A549 (cell line): Measurements from ENCODE around the gene MEAK7. TPM values are rescaled to one million over a fixed set of nuclear protein-coding genes. Genes with fewer than 3 reads are reported as not detected.

Source experiments
- ATAC-seq, 2 experiments: fragments of 200-7000 bp in 1 of 2; fragments of >200 bp in 1 of 2; cut with Nextera tagmentation in 1 of 2; cut with Tn5 transposase in 1 of 2; 3 replicates each; pipeline versions ENCODE4 v1.8.0 to v1.9.1; 2018 to 2020; ENCODE audit warnings: mild to moderate bottlenecking in 1 of 2, moderate library complexity in 1 of 2
- CTCF ChIA-PET: fragments of 300-600 bp; sonication (Branson Sonifier 250); formaldehyde crosslinking; extraction: SDS; loops from one replicate; lab custom pipeline; 2021; ENCODE audit warnings: antibody characterized with exemption, inconsistent platforms; lab: Yijun Ruan, JAX
- POLR2A ChIA-PET: fragments of 350-600 bp; formaldehyde crosslinking; extraction: SDS; loops from one replicate; lab custom pipeline; 2021; ENCODE audit warnings: antibody characterized with exemption, inconsistent platforms; lab: Yijun Ruan, JAX
- DNase-seq, 2 experiments: peaks; one replicate each; pipeline versions ENCODE4 v3.0.0 to v3.0.0-alpha.2; 2011 to 2016; ENCODE audit warnings: low read depth in 1 of 2, low spot score in 1 of 2
- FAIRE-seq: peaks from 2 replicates; lab custom pipeline; 2011; peaks lifted over from hg19 to GRCh38; lab: Jason Lieb, UNC
- H3K27ac ChIP-seq, 2 experiments: fragments of >200 bp; sonication (Bioruptor Twin); formaldehyde crosslinking; 3 replicates each; pipeline ENCODE4 v1.5.1; 2016 to 2017
- H3K4me1 ChIP-seq: fragments of >200 bp; sonication (Bioruptor Twin); formaldehyde crosslinking; 3 replicates; pipeline ENCODE4 v1.6.1; 2016
- H3K4me2 ChIP-seq: fragments of >200 bp; sonication (Bioruptor Twin); formaldehyde crosslinking; 3 replicates; pipeline ENCODE4 v1.6.1; 2016
- H3K4me3 ChIP-seq: fragments of >200 bp; sonication (Bioruptor Twin); formaldehyde crosslinking; 3 replicates; pipeline ENCODE4 v1.5.1; 2016
- H3K9me3 ChIP-seq: fragments of >200 bp; sonication (Bioruptor Twin); formaldehyde crosslinking; 3 replicates; pipeline ENCODE4 v1.6.1; 2016
- CHD4 ChIP-seq: fragments of 200-600 bp; sonication (generic); IDR thresholded peaks from 2 replicates; pipeline ENCODE4 v1.6.1; 2016; ENCODE audit warnings: antibody characterized with exemption, mild to moderate bottlenecking, borderline replicate concordance
- EP300 ChIP-seq, 2 experiments: fragments of >200 bp; sonication (Bioruptor Twin); formaldehyde crosslinking; IDR thresholded peaks; 2 replicates in 1 of 2; 3 replicates in 1 of 2; pipeline ENCODE4 v1.6.1; 2016 to 2017
- FOSL2 ChIP-seq, 2 experiments: fragments of 450-650 bp in 1 of 2; fragments of >200 bp in 1 of 2; sonication (Bioruptor Twin) in 1 of 2; formaldehyde crosslinking; IDR thresholded peaks; 2 replicates each; pipeline versions ENCODE4 v1.5.0 to v1.6.1; 2016 to 2020; ENCODE audit warnings: mild to moderate bottlenecking in 1 of 2, moderate library complexity in 1 of 2
- FOXS1 ChIP-seq: fragments of 250-450 bp; sonication (Bioruptor Pico); IDR thresholded peaks from 2 replicates; pipeline ENCODE4 v1.5.0; 2020; ENCODE audit warnings: mild to moderate bottlenecking, moderate library complexity
- HEYL ChIP-seq: fragments of 250-450 bp; sonication (Bioruptor Pico); IDR thresholded peaks from 2 replicates; pipeline ENCODE4 v1.8.0; 2021; ENCODE audit warnings: mild to moderate bottlenecking, moderate library complexity
- HOXA7 ChIP-seq: fragments of 250-450 bp; sonication (Bioruptor Pico); IDR thresholded peaks from 2 replicates; pipeline ENCODE4 v1.5.0; 2020; ENCODE audit warnings: mild to moderate bottlenecking, moderate library complexity
- HOXB13 ChIP-seq: fragments of 250-450 bp; sonication (Bioruptor Pico); IDR thresholded peaks from 2 replicates; pipeline ENCODE4 v1.5.0; 2020; ENCODE audit warnings: low read depth, mild to moderate bottlenecking, moderate library complexity
- KDM1A ChIP-seq: fragments of 200-600 bp; sonication (generic); IDR thresholded peaks from 2 replicates; pipeline ENCODE4 v1.6.1; 2016; ENCODE audit warnings: low read depth, mild to moderate bottlenecking
- MAZ ChIP-seq: fragments of 150-350 bp; IDR thresholded peaks from 2 replicates; pipeline ENCODE4 v1.6.1; 2014; ENCODE audit warnings: antibody characterized with exemption, low read depth, low read length, borderline replicate concordance
- NFE2L2 ChIP-seq: fragments of 150-350 bp; conservative IDR thresholded peaks from 2 replicates; pipeline ENCODE4 v1.6.1; 2014; ENCODE audit warnings: low read length
- NPAS2 ChIP-seq: fragments of 250-450 bp; sonication (Bioruptor Pico); IDR thresholded peaks from 2 replicates; pipeline ENCODE4 v1.8.0; 2022; ENCODE audit warnings: mild to moderate bottlenecking, moderate library complexity, borderline replicate concordance
- RARB ChIP-seq: fragments of 250-450 bp; sonication (Bioruptor Pico); IDR thresholded peaks from 2 replicates; pipeline ENCODE4 v1.8.0; 2021; ENCODE audit warnings: mild to moderate bottlenecking, moderate library complexity
- RCOR1 ChIP-seq: fragments of 150-350 bp; IDR thresholded peaks from 2 replicates; pipeline ENCODE4 v1.6.1; 2014; ENCODE audit warnings: antibody characterized with exemption, low read length, low read depth
- RFX5 ChIP-seq: fragments of 450-650 bp; IDR thresholded peaks from 2 replicates; pipeline ENCODE4 v1.7.1; 2014; ENCODE audit warnings: antibody characterized with exemption, mild to moderate bottlenecking, moderate library complexity
- TP53 ChIP-seq: fragments of 250-450 bp; sonication (Bioruptor Pico); IDR thresholded peaks from 2 replicates; pipeline ENCODE4 v1.5.0; 2021; ENCODE audit warnings: mild to moderate bottlenecking, moderate library complexity
- ZFP36 ChIP-seq: fragments of 450-650 bp; IDR thresholded peaks from 2 replicates; pipeline ENCODE4 v1.6.1; 2014; ENCODE audit warnings: borderline replicate concordance; ENCODE audit not compliant: partially characterized antibody
- WGBS: methylation state at CpG from one replicate; pipeline ENCODE4 v1.1.6; 2017; ENCODE audit errors: missing lambda C conversion rate; 5-methylcytosine and 5-hydroxymethylcytosine counted together
- polyA plus RNA-seq, 4 experiments: library from polyadenylated mRNA; depleted of rRNA in 3 of 4; stranded (reverse); fragments of >200 nt; fragmentation: RNase III in 1 of 4; extraction: RNeasy Plus Mini Kit Qiagen cat#74134 plus additional on column Dnase treatment in 1 of 4; gene quantifications; 2 replicates in 3 of 4; 3 replicates in 1 of 4; pipeline ENCODE4 v1.2.3, GENCODE V29; 2011 to 2017
- TF ChIP-seq, protein P1 (sequence below): fragments of 250-450 bp; sonication (Bioruptor Pico); IDR thresholded peaks from 2 replicates; pipeline ENCODE4 v1.5.0; 2021; ENCODE audit warnings: mild to moderate bottlenecking, moderate library complexity, borderline replicate concordance
- TF ChIP-seq, protein P2 (sequence below): fragments of >200 bp; sonication (Bioruptor Twin); formaldehyde crosslinking; IDR thresholded peaks from 2 replicates; pipeline ENCODE4 v1.6.1; 2016
- TF ChIP-seq, protein P3 (sequence below): IDR thresholded peaks from 2 replicates; pipeline ENCODE4 v1.6.1; 2012; ENCODE audit warnings: low read depth, borderline replicate concordance
- TF ChIP-seq, protein P4 (sequence below): fragments of >200 bp; sonication (Bioruptor Twin); formaldehyde crosslinking; IDR thresholded peaks from 3 replicates; pipeline ENCODE4 v1.6.1; 2016

The MEAK7 gene
- polyA plus RNA-seq, 2 of the 4 experiments (the other 2 are of a cell fraction): 26.2 to 30.5 TPM

DNA sequence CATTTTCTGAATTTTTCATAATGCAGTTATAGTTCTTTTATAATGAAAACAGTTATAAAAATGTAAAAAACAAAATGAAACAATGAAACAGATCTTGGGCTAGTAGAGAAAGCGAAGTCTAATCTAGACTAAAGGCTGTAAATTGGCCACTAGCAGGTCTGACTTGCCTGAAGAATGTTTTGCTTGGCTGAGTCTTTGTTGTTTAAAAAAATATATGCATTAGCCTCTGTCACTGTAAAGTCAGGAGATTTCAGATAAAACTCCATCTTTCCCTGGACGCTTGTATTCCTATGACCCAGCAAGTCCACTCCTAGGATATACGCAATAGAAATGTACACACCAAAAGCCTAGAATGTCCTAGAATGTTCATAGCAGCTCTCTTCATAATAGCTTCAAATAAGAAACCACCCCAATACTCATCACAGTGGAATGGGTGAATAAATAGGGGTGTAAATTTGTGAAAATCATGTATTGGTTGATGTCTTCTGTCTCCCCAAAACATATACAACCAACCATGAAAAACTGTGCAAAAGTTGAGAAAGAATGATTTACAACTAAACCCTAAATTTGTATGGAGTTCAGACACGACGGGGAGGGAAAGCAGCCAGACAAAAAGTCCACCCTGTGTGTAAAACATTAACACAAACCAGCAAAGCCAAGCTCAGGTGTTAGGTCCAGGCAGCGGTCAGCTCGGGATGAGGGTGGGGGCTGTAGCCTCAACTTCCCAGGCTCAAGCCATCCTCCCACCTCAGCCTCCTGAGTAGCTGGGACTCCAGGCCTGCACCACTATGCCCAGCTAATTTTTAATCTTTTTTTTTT, 37.7 kb upstream of the MEAK7 start:
- H3K27ac ChIP-seq: no peak overlapping the region
- no peak overlapping the region for H3K4me3 ChIP-seq
- ChIA-PET CTCF (interaction anchor here (1.4 to 1.8 kb wide), 2 partner anchors 30 to 31 kb away, joined by 3 to 7 read pairs; no protein-coding TSS in a partner anchor), POLR2A (interaction anchor here (0.7 kb wide), 1 partner anchor 111 kb away, joined by 3 read pairs; no protein-coding TSS in a partner anchor)
- 83% methylated on average over 7 of the region's 7 CpGs for WGBS
- no peak for TF ChIP-seq ZFP36
- TF ChIP-seq HEYL (CRISPR knock-in tag): no peak
- TF ChIP-seq NFE2L2: no peak
- TF ChIP-seq NPAS2 (CRISPR knock-in tag): no peak
- TF ChIP-seq, protein P1, sequence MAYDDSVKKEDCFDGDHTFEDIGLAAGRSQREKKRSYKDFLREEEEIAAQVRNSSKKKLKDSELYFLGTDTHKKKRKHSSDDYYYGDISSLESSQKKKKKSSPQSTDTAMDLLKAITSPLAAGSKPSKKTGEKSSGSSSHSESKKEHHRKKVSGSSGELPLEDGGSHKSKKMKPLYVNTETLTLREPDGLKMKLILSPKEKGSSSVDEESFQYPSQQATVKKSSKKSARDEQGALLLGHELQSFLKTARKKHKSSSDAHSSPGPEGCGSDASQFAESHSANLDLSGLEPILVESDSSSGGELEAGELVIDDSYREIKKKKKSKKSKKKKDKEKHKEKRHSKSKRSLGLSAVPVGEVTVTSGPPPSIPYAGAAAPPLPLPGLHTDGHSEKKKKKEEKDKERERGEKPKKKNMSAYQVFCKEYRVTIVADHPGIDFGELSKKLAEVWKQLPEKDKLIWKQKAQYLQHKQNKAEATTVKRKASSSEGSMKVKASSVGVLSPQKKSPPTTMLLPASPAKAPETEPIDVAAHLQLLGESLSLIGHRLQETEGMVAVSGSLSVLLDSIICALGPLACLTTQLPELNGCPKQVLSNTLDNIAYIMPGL (CRISPR knock-in tag): no peak
- no peak for TF ChIP-seq RARB (CRISPR knock-in tag)
- TF ChIP-seq EP300 (IDR thresholded peaks at IDR 0.05): no peak
- no peak for TF ChIP-seq RFX5
- TF ChIP-seq, protein P2, sequence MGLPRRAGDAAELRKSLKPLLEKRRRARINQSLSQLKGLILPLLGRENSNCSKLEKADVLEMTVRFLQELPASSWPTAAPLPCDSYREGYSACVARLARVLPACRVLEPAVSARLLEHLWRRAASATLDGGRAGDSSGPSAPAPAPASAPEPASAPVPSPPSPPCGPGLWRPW: no peak
- TF ChIP-seq, protein P3, sequence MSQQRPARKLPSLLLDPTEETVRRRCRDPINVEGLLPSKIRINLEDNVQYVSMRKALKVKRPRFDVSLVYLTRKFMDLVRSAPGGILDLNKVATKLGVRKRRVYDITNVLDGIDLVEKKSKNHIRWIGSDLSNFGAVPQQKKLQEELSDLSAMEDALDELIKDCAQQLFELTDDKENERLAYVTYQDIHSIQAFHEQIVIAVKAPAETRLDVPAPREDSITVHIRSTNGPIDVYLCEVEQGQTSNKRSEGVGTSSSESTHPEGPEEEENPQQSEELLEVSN: no peak
- no peak for TF ChIP-seq FOXS1 (CRISPR knock-in tag)
- no peaks in the 10 kb centered on the region for H3K9me3 ChIP-seq
- FAIRE-seq: no peak
- no peak overlapping the region for H3K4me2 ChIP-seq
- no peak for ATAC-seq
- peaks cover 8% of the 10 kb centered on the region; the same call in 1 of the 3 replicates for H3K4me1 ChIP-seq
- DNase-seq: no peak

DNA sequence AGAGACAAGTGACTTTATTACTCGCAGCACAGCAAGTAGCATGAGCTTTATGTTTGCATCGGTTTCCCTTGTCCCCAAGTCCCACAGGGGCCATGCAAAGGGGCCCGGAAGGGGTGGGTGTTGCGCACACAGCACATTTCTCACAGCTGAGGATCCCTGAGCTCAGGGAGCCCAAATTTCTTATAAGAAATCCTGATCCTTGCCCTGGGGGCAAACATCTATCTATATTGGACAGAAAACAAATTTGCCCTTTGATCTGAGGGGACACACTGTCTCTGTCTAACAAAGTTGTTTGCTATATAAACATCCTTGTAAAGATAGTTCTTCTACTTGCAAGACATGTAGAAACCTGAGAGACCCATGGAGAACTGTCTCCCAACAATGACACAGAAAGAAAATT, 35.7 kb upstream of the MEAK7 start:
- TF ChIP-seq MAZ (no peak), HOXA7 (no peak), RFX5 (no peak), KDM1A (no peak)
- TF ChIP-seq, protein P4, sequence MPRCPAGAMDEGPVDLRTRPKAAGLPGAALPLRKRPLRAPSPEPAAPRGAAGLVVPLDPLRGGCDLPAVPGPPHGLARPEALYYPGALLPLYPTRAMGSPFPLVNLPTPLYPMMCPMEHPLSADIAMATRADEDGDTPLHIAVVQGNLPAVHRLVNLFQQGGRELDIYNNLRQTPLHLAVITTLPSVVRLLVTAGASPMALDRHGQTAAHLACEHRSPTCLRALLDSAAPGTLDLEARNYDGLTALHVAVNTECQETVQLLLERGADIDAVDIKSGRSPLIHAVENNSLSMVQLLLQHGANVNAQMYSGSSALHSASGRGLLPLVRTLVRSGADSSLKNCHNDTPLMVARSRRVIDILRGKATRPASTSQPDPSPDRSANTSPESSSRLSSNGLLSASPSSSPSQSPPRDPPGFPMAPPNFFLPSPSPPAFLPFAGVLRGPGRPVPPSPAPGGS: no peak
- Histone ChIP-seq H3K9me3 (no peaks in the 10 kb centered on the region), H3K4me2 (no peak overlapping the region), H3K4me3 (no peak overlapping the region), H3K4me1 (peaks cover 8% of the 10 kb centered on the region; the same call in 1 of the 3 replicates), H3K27ac (no peak overlapping the region)
- CTCF ChIA-PET: interaction anchor here (0.8 to 2.6 kb wide), 7 partner anchors 13 to 584 kb away, joined by 3 to 11 read pairs (median 4); no protein-coding TSS in a partner anchor
- WGBS: 81% methylated on average over 4 of the region's 4 CpGs
- FAIRE-seq (no peak), ATAC-seq (no peak), DNase-seq (no peak)
- POLR2A ChIA-PET: no interaction called here

DNA sequence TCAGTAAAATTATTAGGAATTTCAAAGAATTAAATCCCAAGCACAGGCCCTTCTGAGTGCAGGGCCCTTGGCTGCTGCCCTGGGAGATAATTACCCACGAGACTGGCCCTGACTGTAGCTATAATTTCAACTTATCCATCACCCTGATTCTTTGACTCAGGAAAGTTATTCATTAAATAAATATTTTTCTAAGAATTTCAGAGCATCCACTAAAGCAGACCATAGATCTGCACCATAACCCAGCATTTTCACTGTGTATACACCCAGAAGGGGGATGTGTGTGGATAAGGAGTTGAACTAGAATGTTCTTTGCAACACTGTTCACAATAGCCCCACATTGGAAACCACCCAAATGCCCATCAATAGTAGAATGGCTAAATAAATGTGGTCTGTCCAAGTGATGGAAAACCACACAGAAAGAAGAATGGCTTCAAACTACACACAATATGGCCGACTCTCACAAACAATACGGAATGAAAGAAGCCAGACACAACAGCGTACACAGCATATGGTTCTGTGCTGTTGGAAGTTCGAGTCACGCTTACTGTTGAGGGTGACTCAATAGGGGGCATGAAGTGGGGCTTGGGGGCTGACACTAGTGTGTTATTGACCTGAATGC, 33.9 kb upstream of the MEAK7 start:
- WGBS: 82% methylated on average over 6 of the region's 6 CpGs
- no peak for FAIRE-seq

More for the DNA sequence above, 33.9 kb upstream of the MEAK7 start:
- H3K4me3 ChIP-seq: no peak overlapping the region
- no peak overlapping the region for H3K4me2 ChIP-seq
- TF ChIP-seq TP53 (CRISPR knock-in tag): no peak
- TF ChIP-seq MAZ: no peak
- no peak for TF ChIP-seq CHD4
- no peak for TF ChIP-seq HOXB13
- no peak for TF ChIP-seq ZFP36
- no peak for TF ChIP-seq HOXA7
- TF ChIP-seq RCOR1: no peak
- TF ChIP-seq, protein P1 (CRISPR knock-in tag): no peak
- TF ChIP-seq FOSL2 (IDR thresholded peaks at IDR 0.05): no peak
- TF ChIP-seq FOSL2 (CRISPR knock-in tag; IDR thresholded peaks at IDR 0.05): no peak
- TF ChIP-seq NFE2L2: no peak
- TF ChIP-seq FOXS1 (CRISPR knock-in tag): no peak
- CTCF ChIA-PET: interaction anchor here (0.7 to 2.6 kb wide), 4 partner anchors 14 to 133 kb away, joined by 3 to 11 read pairs (median 4); no protein-coding TSS in a partner anchor
- H3K4me1 ChIP-seq: peaks cover 3% of the 10 kb centered on the region; the same call in 2 of the 3 replicates
- DNase-seq (no peak), ATAC-seq (no peak)
- POLR2A ChIA-PET: no interaction called here
- no peaks in the 10 kb centered on the region for H3K9me3 ChIP-seq
- H3K27ac ChIP-seq: no peak overlapping the region
